Upper lobe of right lung (tissue), 1 donor: ENCODE results near the gene HOXB1. TPM values are rescaled to one million over a fixed set of nuclear protein-coding genes. Genes with fewer than 3 reads are reported as not detected.

Experiments used
- ATAC-seq: fragments of 200-7000 bp; cut with Tn5 transposase; one replicate; pipeline ENCODE4 v1.9.1; 2020; ENCODE audit warnings: mild to moderate bottlenecking, moderate library complexity
- DNase-seq: peaks from one replicate; pipeline ENCODE4 v3.0.0-alpha.2; 2020
- H3K27ac ChIP-seq: fragments of 200-600 bp; one replicate; pipeline ENCODE4 v1.8.0; 2022
- H3K27me3 ChIP-seq: fragments of 200-600 bp; one replicate; pipeline ENCODE4 v1.8.0; 2022; ENCODE audit warnings: mild to moderate bottlenecking
- H3K36me3 ChIP-seq: fragments of 200-600 bp; one replicate; pipeline ENCODE4 v1.8.0; 2022
- H3K4me1 ChIP-seq: fragments of 200-600 bp; one replicate; pipeline ENCODE4 v1.8.0; 2022
- H3K4me3 ChIP-seq: fragments of 200-600 bp; one replicate; pipeline ENCODE4 v1.8.0; 2022; ENCODE audit warnings: mild to moderate bottlenecking
- H3K9me3 ChIP-seq: fragments of 200-600 bp; one replicate; pipeline ENCODE4 v1.8.0; 2022
- intact Hi-C: fragments of 100-400 bp; cut with DNase I; formaldehyde crosslinking; loops from one replicate; pipeline ENCODE4 v1.11.0; 2022
- total RNA-seq: library from RNA; stranded (reverse); fragmentation: NEBNext Ultra II Directional; extraction: Animal tissue kit (Norgen Biotek cat#: 25700); gene quantifications from one replicate; pipeline ENCODE4 v1.2.1, GENCODE V29; 2021
- TF ChIP-seq, protein P1 (sequence below): fragments of 200-600 bp; IDR thresholded peaks from one replicate; pipeline ENCODE4 v1.8.0; 2022; ENCODE audit warnings: antibody characterized with exemption
- donor health status: DM: no; HTN: yes; CAD: no; lungs with severe emphysema.

Gene HOXB1
- total RNA-seq, 1 donor from 2014 or later, result not detected

DNA sequence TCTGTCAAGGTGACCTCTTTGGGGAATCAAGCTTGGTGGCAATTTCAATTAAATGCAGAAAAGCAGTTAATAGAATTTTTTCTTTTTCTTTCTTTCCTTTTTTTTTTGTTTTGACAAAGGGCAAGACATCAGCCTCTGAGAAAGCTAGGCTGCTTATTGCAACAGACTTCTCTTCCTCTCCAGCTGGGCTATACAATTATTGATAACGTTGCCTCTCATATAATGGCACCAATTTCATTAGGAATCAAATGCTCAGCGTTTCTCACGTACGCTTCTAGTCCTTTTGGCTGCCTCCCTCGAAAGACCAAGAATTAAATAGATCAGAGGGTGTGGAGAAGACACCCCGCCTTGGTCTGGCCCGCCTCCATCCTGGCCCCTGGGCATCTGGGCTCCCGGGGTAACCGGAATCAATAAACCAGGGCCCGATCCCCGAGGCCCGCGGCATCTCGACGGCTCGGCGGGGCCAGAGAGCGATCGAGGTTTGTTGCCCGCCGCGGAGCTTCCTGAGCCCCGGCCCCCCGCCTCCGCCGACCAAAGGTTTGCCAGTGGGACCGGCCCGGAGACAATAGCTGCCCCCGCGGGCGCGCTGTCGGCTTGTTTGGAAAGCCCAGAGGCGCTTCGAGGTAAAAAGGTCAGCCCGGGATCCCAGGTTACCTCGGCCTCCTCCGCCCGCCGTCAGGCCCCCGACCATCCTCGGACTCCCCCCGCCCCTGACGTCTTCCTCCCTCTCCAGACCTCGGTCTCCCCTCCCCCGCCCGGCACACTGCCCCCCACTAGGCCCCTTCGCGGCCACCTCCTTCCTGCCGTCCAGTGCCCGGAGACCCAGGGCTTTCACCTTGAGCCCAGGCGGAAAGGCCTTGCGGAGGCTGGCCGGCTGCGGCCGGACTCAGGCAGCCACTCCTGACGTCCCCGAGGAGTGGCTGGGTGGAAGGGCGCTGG lies 3.9 kb downstream of the HOXB1 start:
- Histone ChIP-seq H3K4me3 (no peak overlapping the region), H3K27me3 (peaks cover 50% of the 10 kb centered on the region), H3K36me3 (no peaks in the 10 kb centered on the region), H3K4me1 (peaks cover 5% of the 10 kb centered on the region), H3K9me3 (no peaks in the 10 kb centered on the region), H3K27ac (no peak overlapping the region)
- ATAC-seq (no peak), DNase-seq (no peak)
- TF ChIP-seq, protein P1, sequence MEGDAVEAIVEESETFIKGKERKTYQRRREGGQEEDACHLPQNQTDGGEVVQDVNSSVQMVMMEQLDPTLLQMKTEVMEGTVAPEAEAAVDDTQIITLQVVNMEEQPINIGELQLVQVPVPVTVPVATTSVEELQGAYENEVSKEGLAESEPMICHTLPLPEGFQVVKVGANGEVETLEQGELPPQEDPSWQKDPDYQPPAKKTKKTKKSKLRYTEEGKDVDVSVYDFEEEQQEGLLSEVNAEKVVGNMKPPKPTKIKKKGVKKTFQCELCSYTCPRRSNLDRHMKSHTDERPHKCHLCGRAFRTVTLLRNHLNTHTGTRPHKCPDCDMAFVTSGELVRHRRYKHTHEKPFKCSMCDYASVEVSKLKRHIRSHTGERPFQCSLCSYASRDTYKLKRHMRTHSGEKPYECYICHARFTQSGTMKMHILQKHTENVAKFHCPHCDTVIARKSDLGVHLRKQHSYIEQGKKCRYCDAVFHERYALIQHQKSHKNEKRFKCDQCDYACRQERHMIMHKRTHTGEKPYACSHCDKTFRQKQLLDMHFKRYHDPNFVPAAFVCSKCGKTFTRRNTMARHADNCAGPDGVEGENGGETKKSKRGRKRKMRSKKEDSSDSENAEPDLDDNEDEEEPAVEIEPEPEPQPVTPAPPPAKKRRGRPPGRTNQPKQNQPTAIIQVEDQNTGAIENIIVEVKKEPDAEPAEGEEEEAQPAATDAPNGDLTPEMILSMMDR, result no peak
- intact Hi-C loops, result no loop called here

GRCh38 chr17:48523010-48523409 lies 7.8 kb downstream of the HOXB1 start:
- TF ChIP-seq, protein P1, result no peak
- intact Hi-C loops, result no loop called here
- no peak overlapping the region for H3K4me3 ChIP-seq
- peaks cover 5% of the 10 kb centered on the region for H3K4me1 ChIP-seq
- DNase-seq (no peak), ATAC-seq (no peak)
- peaks cover 40% of the 10 kb centered on the region for H3K27me3 ChIP-seq
- no peaks in the 10 kb centered on the region for H3K36me3 ChIP-seq
- no peaks in the 10 kb centered on the region for H3K9me3 ChIP-seq
- H3K27ac ChIP-seq, result no peak overlapping the region

- intact Hi-C loops, result no loop called here
- DNase-seq, result no peak
- ATAC-seq, result no peak
- no peaks in the 10 kb centered on the region for H3K36me3 ChIP-seq
- peaks cover 40% of the 10 kb centered on the region for H3K27me3 ChIP-seq
- H3K27ac ChIP-seq, result no peak overlapping the region
- peaks cover 5% of the 10 kb centered on the region for H3K4me1 ChIP-seq
- no peak overlapping the region for H3K4me3 ChIP-seq
- TF ChIP-seq, protein P1, result no peak
- H3K9me3 ChIP-seq, result no peaks in the 10 kb centered on the region
Measured at GRCh38 chr17:48522031-48522653, 8.7 kb downstream of the HOXB1 start.

GRCh38 chr17:48520631-48521079 lies 10.2 kb downstream of the HOXB1 start:
- DNase-seq, result no peak
- Histone ChIP-seq H3K4me1 (no peaks in the 10 kb centered on the region), H3K36me3 (no peaks in the 10 kb centered on the region), H3K4me3 (no peak overlapping the region), H3K27ac (no peak overlapping the region), H3K9me3 (no peaks in the 10 kb centered on the region), H3K27me3 (peaks cover 35% of the 10 kb centered on the region)
- no peak for ATAC-seq
- TF ChIP-seq, protein P1, result no peak
- intact Hi-C loops, result no loop called here

- Histone ChIP-seq H3K36me3 (no peaks in the 10 kb centered on the region), H3K4me3 (no peak overlapping the region), H3K27ac (no peak overlapping the region), H3K4me1 (no peaks in the 10 kb centered on the region), H3K27me3 (peaks cover 43% of the 10 kb centered on the region), H3K9me3 (no peaks in the 10 kb centered on the region)
- TF ChIP-seq, protein P1, result no peak
- ATAC-seq, result no peak
- no peak for DNase-seq
- intact Hi-C loops, result no loop called here
Measured at GRCh38 chr17:48519427-48519826, 11.4 kb downstream of the HOXB1 start.
